Testis (tissue), 5 donors: ENCODE data around the gene ME2. TPM values are rescaled to one million over a fixed set of nuclear protein-coding genes. Genes with fewer than 3 reads are reported as not detected.
"Not testable (repeated sequence)": the region's sequence is repeated elsewhere in the genome, so short reads cannot be mapped to it uniquely, and the experiment has no call there.

Experiments used
- DNase-seq: peaks from one replicate; pipeline ENCODE4 v3.0.0-alpha.2; 2019
- H3K27ac ChIP-seq, 2 donors: fragments of 200-600 bp; sonication (generic); one replicate each; pipeline ENCODE4 v1.5.1; 2019
- H3K27me3 ChIP-seq: fragments of 200-600 bp; sonication (generic); one replicate; pipeline ENCODE4 v1.5.1; 2019
- H3K36me3 ChIP-seq: fragments of 200-600 bp; sonication (generic); one replicate; pipeline ENCODE4 v1.5.1; 2017; ENCODE audit warnings: low read depth; ENCODE audit errors: missing control alignments
- H3K4me1 ChIP-seq: fragments of 200-600 bp; sonication (generic); one replicate; pipeline ENCODE4 v1.5.1; 2019
- H3K4me3 ChIP-seq, 2 donors: fragments of 200-600 bp; sonication (generic); one replicate each; pipeline ENCODE4 v1.5.1; 2017 to 2019
- H3K9me3 ChIP-seq: fragments of 200-600 bp; sonication (generic); one replicate; pipeline ENCODE4 v1.5.1; 2017
- CTCF ChIP-seq, 3 experiments: fragments of 450-650 bp in 2 of 3; fragments of 200-600 bp in 1 of 3; sonication (generic) in 1 of 3; IDR thresholded peaks; one replicate each; pipeline ENCODE4 v1.5.1; 2016 to 2019; ENCODE audit warnings: antibody characterized with exemption in 3 of 3, mild to moderate bottlenecking in 2 of 3, moderate library complexity in 1 of 3
- POLR2A ChIP-seq: fragments of 450-650 bp; IDR thresholded peaks from one replicate; pipeline ENCODE4 v1.6.1; 2017; ENCODE audit warnings: antibody characterized with exemption, mild to moderate bottlenecking, moderate library complexity
- WGBS, 2 donors: methylation state at CpG; one replicate each; pipeline ENCODE4 v1.1.5; 2018; 5-methylcytosine and 5-hydroxymethylcytosine counted together
- intact Hi-C: fragments of 100-400 bp; cut with DNase I; formaldehyde crosslinking; loops from one replicate; pipeline ENCODE4 v1.15.1; 2023; ENCODE audit warnings: low total_unique reads
- long read RNA-seq, 2 donors: transcript quantifications; one replicate each; lab custom pipeline, GENCODE V29; 2026
- polyA plus RNA-seq: library from polyadenylated mRNA; stranded (reverse); fragments of 350-450 nt; fragmentation: Illumina TruSeq; extraction: RNeasy Lipid Tissue Mini Kit (QIAGEN cat#74804); gene quantifications from one replicate; pipeline ENCODE4 v1.2.3, GENCODE V29; 2014; ENCODE audit warnings: low read depth, low replicate concordance; ENCODE audit not compliant: insufficient read depth
- total RNA-seq, 2 donors: library from RNA; depleted of rRNA; stranded (reverse); fragments of >200 nt; gene quantifications; one replicate each; pipeline ENCODE4 v1.2.3, GENCODE V29; 2016

ME2 gene
- total RNA-seq, result 100 to 1,000 TPM in 1 of 2 donors, 10 to 100 TPM in 1; 72.0 to 101 TPM
- 49.2 TPM for polyA plus RNA-seq
- long read RNA-seq, donor 1, full-length matches to known transcripts, result 14 of 14 reads
- long read RNA-seq, donor 1, partial matches to known transcripts, result 0 of 14 reads
- long read RNA-seq, donor 1, other reads (novel, unspliced or antisense), result 0 of 14 reads
- long read RNA-seq, donor 2, full-length matches to known transcripts, result 10 of 17 reads
- long read RNA-seq, donor 2, partial matches to known transcripts, result 7 of 17 reads
- long read RNA-seq, donor 2, other reads (novel, unspliced or antisense), result 0 of 17 reads

GRCh38 chr18:50878345-50879301 lies at the start of gene ME2:
ME2 (plus strand) TSS chr18:50879118; CDS start chr18:50895821, 16,703 bp downstream.
- Histone ChIP-seq H3K4me3 (peak within 1 kb of the TSS; percentile 70 to 87), H3K9me3 (no peaks in the 10 kb centered on the region), H3K27me3 (no peaks in the 10 kb centered on the region), H3K4me1 (no peaks in the 10 kb centered on the region), H3K36me3 (no peaks in the 10 kb centered on the region), H3K27ac (peak within 1 kb of the TSS; percentile 75 to 92)
- TF ChIP-seq CTCF (IDR thresholded peaks at IDR 0.05) (no peak), POLR2A (peak; percentile 92)
- 1% methylated on average over 13 to 78 of the region's 78 CpGs for WGBS, 2 donors
- intact Hi-C loops, result no loop called here
- DNase-seq, result peak; percentile 94

GRCh38 chr18:50829644-50830043 lies 49.3 kb upstream of the ME2 start:
- TF ChIP-seq CTCF (IDR thresholded peaks at IDR 0.05) (no peak), POLR2A (no peak)
- DNase-seq, result no peak
- Histone ChIP-seq H3K27ac (peak overlapping the region; percentile 18 to 48), H3K4me3 (no peak overlapping the region), H3K27me3 (no peaks in the 10 kb centered on the region), H3K36me3 (no peaks in the 10 kb centered on the region), H3K9me3 (no peaks in the 10 kb centered on the region), H3K4me1 (peaks cover 8% of the 10 kb centered on the region)
- intact Hi-C loops, result no loop called here
- 73 to 75% methylated on average over 5 of the region's 5 CpGs for WGBS, 2 donors

GRCh38 chr18:50830544-50830943 lies 48.4 kb upstream of the ME2 start:
- Histone ChIP-seq H3K27me3 (no peaks in the 10 kb centered on the region), H3K36me3 (no peaks in the 10 kb centered on the region), H3K4me1 (peaks cover 8% of the 10 kb centered on the region), H3K9me3 (no peaks in the 10 kb centered on the region), H3K27ac (peak overlapping the region in 1 of 2 donors; percentile 18), H3K4me3 (no peak overlapping the region)
- intact Hi-C loops, result no loop called here
- DNase-seq, result no peak
- TF ChIP-seq POLR2A (no peak), CTCF (IDR thresholded peaks at IDR 0.05) (no peak)
- WGBS, 2 donors, result 86 to 88% methylated on average over 5 of the region's 5 CpGs

GRCh38 chr18:50832754-50833153 lies 46.2 kb upstream of the ME2 start:
- intact Hi-C loops, result no loop called here
- TF ChIP-seq POLR2A (no peak), CTCF (IDR thresholded peaks at IDR 0.05) (no peak)
- no peak overlapping the region for H3K4me3 ChIP-seq
- no peak overlapping the region for H3K27ac ChIP-seq
- H3K4me1 ChIP-seq, result peaks cover 4% of the 10 kb centered on the region
- no peak for DNase-seq
- H3K36me3 ChIP-seq, result no peaks in the 10 kb centered on the region
- no peaks in the 10 kb centered on the region for H3K9me3 ChIP-seq
- H3K27me3 ChIP-seq, result no peaks in the 10 kb centered on the region
- WGBS, 2 donors, result 86 to 89% methylated on average over 2 of the region's 2 CpGs

GRCh38 chr18:50833496-50833895 lies 45.4 kb upstream of the ME2 start:
- H3K27me3 ChIP-seq, H3K9me3 ChIP-seq, H3K27ac ChIP-seq, H3K36me3 ChIP-seq, intact Hi-C loops, H3K4me1 ChIP-seq, H3K4me3 ChIP-seq, DNase-seq: not testable (repeated sequence)
- 94 to 96% methylated on average over 7 of the region's 7 CpGs for WGBS, 2 donors
